Measurements from ENCODE around the gene STAG1. TPM values are rescaled to one million over a fixed set of nuclear protein-coding genes. Genes with fewer than 3 reads are reported as not detected.

Gene STAG1
- total RNA-seq, 1 experiment from 2014 or later: 34.6 TPM

DNA sequence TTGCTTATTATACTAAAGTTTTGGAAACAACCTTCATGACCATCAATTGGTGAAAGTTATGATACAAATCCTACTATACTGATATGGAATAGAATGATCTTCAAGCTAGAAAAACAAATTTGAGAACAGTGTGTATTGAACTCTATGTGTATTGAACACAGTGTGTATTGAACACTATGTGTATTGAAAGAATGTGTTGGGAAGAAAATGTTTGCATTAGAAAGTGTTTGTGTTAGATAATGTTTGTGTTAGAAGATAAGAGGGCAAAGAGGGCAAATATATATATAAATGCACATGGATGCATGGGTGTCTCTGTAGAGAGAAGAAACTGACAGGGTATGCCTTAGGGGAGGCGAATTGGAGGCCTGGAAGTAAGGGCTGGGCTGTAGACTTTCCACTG, 459.7 kb downstream of the STAG1 start:
- Histone ChIP-seq H3K27ac (ENCODE audit: insufficient read length, low read depth, low read length) (no peak overlapping the region), H4K5ac (ENCODE audit: insufficient read length, low read depth, low read length) (no peak overlapping the region), H2BK5ac (ENCODE audit: insufficient read length, low read length) (no peak overlapping the region), H3T11ph (ENCODE audit: low read length) (no peak overlapping the region), H3K4me2 (ENCODE audit: insufficient read depth, insufficient read length, low read length) (no peak overlapping the region), H2BK120ac (ENCODE audit: low read depth, low read length, poor library complexity, severe bottlenecking) (no peak overlapping the region), H3K4me1 (ENCODE audit: insufficient read depth, low read length) (peaks cover 4% of the 10 kb centered on the region; the same call in 1 of the 2 replicates), H3K23ac (ENCODE audit: insufficient read length, low read depth, low read length) (no peak overlapping the region), H3K18ac (ENCODE audit: insufficient read length, low read depth, low read length) (no peak overlapping the region), H4K91ac (ENCODE audit: insufficient read length, low read depth, low read length) (no peak overlapping the region), H3K79me2 (ENCODE audit: insufficient read depth, low read length) (no peaks in the 10 kb centered on the region), H3K79me1 (ENCODE audit: insufficient read depth, low read depth, low read length, poor library complexity, severe bottlenecking) (no peaks in the 10 kb centered on the region), H2AFZ (ENCODE audit: low read length) (no peak overlapping the region), H4K20me1 (ENCODE audit: control insufficient read depth, insufficient read depth, insufficient read length) (no peaks in the 10 kb centered on the region), H2BK20ac (ENCODE audit: low read depth, low read length, poor library complexity, severe bottlenecking) (no peak overlapping the region), H3K23me2 (ENCODE audit: insufficient read length, low read depth, low read length, poor library complexity, severe bottlenecking) (no peaks in the 10 kb centered on the region), H3K27me3 (ENCODE audit: insufficient read depth, low read length) (no peaks in the 10 kb centered on the region), H2AK5ac (ENCODE audit: insufficient read length, low read length) (no peak overlapping the region), H3K56ac (ENCODE audit: insufficient read length, low read depth, low read length) (no peak overlapping the region), H2BK12ac (ENCODE audit: insufficient read length, low read depth, low read length) (no peak overlapping the region), H3K9me3 (ENCODE audit: control insufficient read depth, low read depth, low read length) (no peaks in the 10 kb centered on the region), H4K8ac (replicated peaks; ENCODE audit: insufficient read length, low read depth, low read length) (no peak overlapping the region), H3K9ac (ENCODE audit: extremely low read depth, insufficient read length, low read length) (no peak overlapping the region), H3K4ac (ENCODE audit: low read depth, low read length) (no peak overlapping the region), H2BK15ac (ENCODE audit: low read depth, low read length) (no peak overlapping the region), H3K14ac (ENCODE audit: insufficient read depth, low read length) (no peak overlapping the region)
- Mint-ChIP-seq H3K36me3 (ENCODE audit: insufficient read depth in 1 of 3, low read depth in 3 of 3) (peaks cover 19 to 43% (median 23%) of the 10 kb centered on the region in 3 experiments), H3K4me1 (peaks cover 8 to 9% of the 10 kb centered on the region in 2 experiments), H3K27me3 (ENCODE audit: low read depth) (no peaks in the 10 kb centered on the region), H3K4me3 (no peak overlapping the region), H3K9me3 (no peaks in the 10 kb centered on the region), H3K27ac (no peak overlapping the region)
- WGBS (ENCODE audit: extremely low coverage, insufficient read length, low lambda C conversion rate): no CpG with 5 or more reads among the region's 1 CpG
- TF ChIP-seq, protein P1, sequence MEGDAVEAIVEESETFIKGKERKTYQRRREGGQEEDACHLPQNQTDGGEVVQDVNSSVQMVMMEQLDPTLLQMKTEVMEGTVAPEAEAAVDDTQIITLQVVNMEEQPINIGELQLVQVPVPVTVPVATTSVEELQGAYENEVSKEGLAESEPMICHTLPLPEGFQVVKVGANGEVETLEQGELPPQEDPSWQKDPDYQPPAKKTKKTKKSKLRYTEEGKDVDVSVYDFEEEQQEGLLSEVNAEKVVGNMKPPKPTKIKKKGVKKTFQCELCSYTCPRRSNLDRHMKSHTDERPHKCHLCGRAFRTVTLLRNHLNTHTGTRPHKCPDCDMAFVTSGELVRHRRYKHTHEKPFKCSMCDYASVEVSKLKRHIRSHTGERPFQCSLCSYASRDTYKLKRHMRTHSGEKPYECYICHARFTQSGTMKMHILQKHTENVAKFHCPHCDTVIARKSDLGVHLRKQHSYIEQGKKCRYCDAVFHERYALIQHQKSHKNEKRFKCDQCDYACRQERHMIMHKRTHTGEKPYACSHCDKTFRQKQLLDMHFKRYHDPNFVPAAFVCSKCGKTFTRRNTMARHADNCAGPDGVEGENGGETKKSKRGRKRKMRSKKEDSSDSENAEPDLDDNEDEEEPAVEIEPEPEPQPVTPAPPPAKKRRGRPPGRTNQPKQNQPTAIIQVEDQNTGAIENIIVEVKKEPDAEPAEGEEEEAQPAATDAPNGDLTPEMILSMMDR (conservative IDR thresholded peaks at IDR 0.05): no peak
- no peak for DNase-seq

All from H9 (cell line).